GM23338 (cell line): ENCODE measurements around the gene CDC14B. TPM values are rescaled to one million over a fixed set of nuclear protein-coding genes. Genes with fewer than 3 reads are reported as not detected.
A peak's percentile ranks its signal among the peaks of the same experiment; 100 is the strongest.

Experiments used
- ATAC-seq: fragments of 200-7000 bp; cut with Tn5 transposase; 3 replicates; pipeline ENCODE4 v1.9.1; 2020
- DNase-seq: peaks from one replicate; pipeline ENCODE4 v3.0.0-alpha.2; 2015; ENCODE audit warnings: low spot score
- H2AFZ ChIP-seq: fragments of 200-600 bp; sonication (generic); 2 replicates; pipeline ENCODE4 v1.8.0; 2016; ENCODE audit warnings: antibody characterized with exemption, mild to moderate bottlenecking, moderate library complexity
- H3F3A ChIP-seq: fragments of 200-600 bp; sonication (generic); replicated peaks from 2 replicates; pipeline ENCODE4 v1.8.0; 2017; ENCODE audit warnings: antibody characterized with exemption, mixed run types, low read depth
- H3K27ac ChIP-seq: fragments of 200-600 bp; sonication (generic); 2 replicates; pipeline ENCODE4 v1.6.1; 2016; ENCODE audit warnings: low read depth
- H3K27me3 ChIP-seq: fragments of 200-600 bp; sonication (generic); 2 replicates; pipeline ENCODE4 v1.8.0; 2016; ENCODE audit warnings: mild to moderate bottlenecking, mixed run types, moderate library complexity; ENCODE audit not compliant: insufficient read depth
- H3K36me3 ChIP-seq: fragments of 200-600 bp; sonication (generic); 2 replicates; pipeline ENCODE4 v1.8.0; 2016; ENCODE audit warnings: mild to moderate bottlenecking; ENCODE audit not compliant: insufficient read depth
- H3K4me1 ChIP-seq: fragments of 200-600 bp; sonication (generic); 2 replicates; pipeline ENCODE4 v1.8.0; 2016; ENCODE audit warnings: mild to moderate bottlenecking, moderate library complexity; ENCODE audit not compliant: insufficient read depth
- H3K4me2 ChIP-seq: fragments of 200-600 bp; sonication (generic); 2 replicates; pipeline ENCODE4 v1.7.1; 2017; ENCODE audit warnings: mixed run types
- H3K4me3 ChIP-seq: fragments of 200-600 bp; sonication (generic); 2 replicates; pipeline ENCODE4 v1.6.1; 2016; ENCODE audit warnings: mixed run types
- H3K79me2 ChIP-seq: fragments of 200-600 bp; sonication (generic); replicated peaks from 2 replicates; pipeline ENCODE4 v1.8.0; 2017; ENCODE audit warnings: mild to moderate bottlenecking; ENCODE audit not compliant: insufficient read depth
- H3K9me2 ChIP-seq: fragments of 200-600 bp; sonication (generic); 2 replicates; pipeline ENCODE4 v1.8.0; 2017; ENCODE audit not compliant: insufficient read depth
- H4K20me1 ChIP-seq: fragments of 200-600 bp; sonication (generic); replicated peaks from 2 replicates; pipeline ENCODE4 v1.8.0; 2017; ENCODE audit warnings: mild to moderate bottlenecking; ENCODE audit not compliant: insufficient read depth
- H3K27ac Mint-ChIP-seq: 2 replicates; pipeline ENCODE4 v1.8.0; 2020; ENCODE audit warnings: inconsistent platforms, mild to moderate bottlenecking, moderate library complexity, mixed read lengths
- H3K27me3 Mint-ChIP-seq: 3 replicates; pipeline ENCODE4 v1.8.0; 2022; ENCODE audit warnings: low read depth, mild to moderate bottlenecking, moderate library complexity, mixed read lengths, inconsistent platforms; ENCODE audit not compliant: insufficient read depth, poor library complexity
- H3K36me3 Mint-ChIP-seq: 3 replicates; pipeline ENCODE4 v1.8.0; 2021; ENCODE audit warnings: low read depth, mild to moderate bottlenecking, inconsistent platforms, moderate library complexity, mixed read lengths
- H3K4me1 Mint-ChIP-seq: 3 replicates; pipeline ENCODE4 v1.8.0; 2020; ENCODE audit warnings: mild to moderate bottlenecking, inconsistent platforms, mixed read lengths
- H3K4me3 Mint-ChIP-seq: 3 replicates; pipeline ENCODE4 v1.8.0; 2021; ENCODE audit warnings: moderate library complexity, mild to moderate bottlenecking, inconsistent platforms, mixed read lengths
- H3K9me3 Mint-ChIP-seq: 3 replicates; pipeline ENCODE4 v1.8.0; 2020; ENCODE audit warnings: moderate library complexity, mild to moderate bottlenecking, inconsistent platforms, mixed read lengths
- polyA plus RNA-seq: library from polyadenylated mRNA; unstranded; fragments of >200 nt; fragmentation: Nextera tagmentation; extraction: Ambion mirVana; gene quantifications from 2 replicates; pipeline ENCODE4 v1.2.1, GENCODE V29; 2016
- total RNA-seq: library from RNA; depleted of rRNA; stranded (reverse); fragments of >200 nt; shearing (Covaris generic); gene quantifications from 2 replicates; pipeline ENCODE4 v1.2.3, GENCODE V29; 2014
- TF ChIP-seq, protein P1 (sequence below): IDR thresholded peaks from one replicate; pipeline ENCODE4 v1.6.1; 2018; ENCODE audit warnings: antibody characterized with exemption; ENCODE audit not compliant: unreplicated experiment
- TF ChIP-seq, protein P2 (sequence below), 2 experiments: fragments of 200-600 bp in 1 of 2; sonication (generic) in 1 of 2; conservative IDR thresholded peaks; 2 replicates each; pipeline versions ENCODE4 v1.5.1 to v1.6.1; 2016 to 2017; ENCODE audit warnings: antibody characterized with exemption in 2 of 2, low read depth in 2 of 2, mild to moderate bottlenecking in 2 of 2, moderate library complexity in 1 of 2
- TF ChIP-seq, protein P3 (sequence below): fragments of 250-450 bp; sonication (Bioruptor Pico); IDR thresholded peaks from 2 replicates; pipeline ENCODE4 v1.5.0; 2020; ENCODE audit warnings: mild to moderate bottlenecking, moderate library complexity

Gene CDC14B
- total and polyA plus RNA-seq, 2 experiments from 2014 or later: 12.2 to 52.1 TPM

DNA sequence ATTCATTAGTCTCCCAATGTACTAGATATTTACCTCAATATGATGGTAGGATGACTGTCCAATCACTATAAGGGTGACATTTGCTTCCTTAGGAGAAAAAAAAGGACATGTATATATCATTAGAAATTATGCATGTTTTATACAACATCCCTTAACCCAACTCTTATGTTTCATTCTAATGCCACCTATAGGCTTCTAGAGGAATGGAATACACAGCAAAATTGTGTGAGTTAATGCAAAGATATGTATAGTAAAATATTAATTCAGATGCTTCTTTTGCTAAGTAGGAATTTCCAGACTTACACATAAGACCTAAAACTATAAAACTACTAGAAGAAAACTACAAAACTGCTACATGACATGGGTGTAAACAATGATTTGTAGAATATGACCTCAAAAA, 32.0 kb upstream of the CDC14B start:
- H3K27ac ChIP-seq: no peak overlapping the region
- TF ChIP-seq, protein P1, sequence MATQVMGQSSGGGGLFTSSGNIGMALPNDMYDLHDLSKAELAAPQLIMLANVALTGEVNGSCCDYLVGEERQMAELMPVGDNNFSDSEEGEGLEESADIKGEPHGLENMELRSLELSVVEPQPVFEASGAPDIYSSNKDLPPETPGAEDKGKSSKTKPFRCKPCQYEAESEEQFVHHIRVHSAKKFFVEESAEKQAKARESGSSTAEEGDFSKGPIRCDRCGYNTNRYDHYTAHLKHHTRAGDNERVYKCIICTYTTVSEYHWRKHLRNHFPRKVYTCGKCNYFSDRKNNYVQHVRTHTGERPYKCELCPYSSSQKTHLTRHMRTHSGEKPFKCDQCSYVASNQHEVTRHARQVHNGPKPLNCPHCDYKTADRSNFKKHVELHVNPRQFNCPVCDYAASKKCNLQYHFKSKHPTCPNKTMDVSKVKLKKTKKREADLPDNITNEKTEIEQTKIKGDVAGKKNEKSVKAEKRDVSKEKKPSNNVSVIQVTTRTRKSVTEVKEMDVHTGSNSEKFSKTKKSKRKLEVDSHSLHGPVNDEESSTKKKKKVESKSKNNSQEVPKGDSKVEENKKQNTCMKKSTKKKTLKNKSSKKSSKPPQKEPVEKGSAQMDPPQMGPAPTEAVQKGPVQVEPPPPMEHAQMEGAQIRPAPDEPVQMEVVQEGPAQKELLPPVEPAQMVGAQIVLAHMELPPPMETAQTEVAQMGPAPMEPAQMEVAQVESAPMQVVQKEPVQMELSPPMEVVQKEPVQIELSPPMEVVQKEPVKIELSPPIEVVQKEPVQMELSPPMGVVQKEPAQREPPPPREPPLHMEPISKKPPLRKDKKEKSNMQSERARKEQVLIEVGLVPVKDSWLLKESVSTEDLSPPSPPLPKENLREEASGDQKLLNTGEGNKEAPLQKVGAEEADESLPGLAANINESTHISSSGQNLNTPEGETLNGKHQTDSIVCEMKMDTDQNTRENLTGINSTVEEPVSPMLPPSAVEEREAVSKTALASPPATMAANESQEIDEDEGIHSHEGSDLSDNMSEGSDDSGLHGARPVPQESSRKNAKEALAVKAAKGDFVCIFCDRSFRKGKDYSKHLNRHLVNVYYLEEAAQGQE: no peak
- TF ChIP-seq, protein P2, sequence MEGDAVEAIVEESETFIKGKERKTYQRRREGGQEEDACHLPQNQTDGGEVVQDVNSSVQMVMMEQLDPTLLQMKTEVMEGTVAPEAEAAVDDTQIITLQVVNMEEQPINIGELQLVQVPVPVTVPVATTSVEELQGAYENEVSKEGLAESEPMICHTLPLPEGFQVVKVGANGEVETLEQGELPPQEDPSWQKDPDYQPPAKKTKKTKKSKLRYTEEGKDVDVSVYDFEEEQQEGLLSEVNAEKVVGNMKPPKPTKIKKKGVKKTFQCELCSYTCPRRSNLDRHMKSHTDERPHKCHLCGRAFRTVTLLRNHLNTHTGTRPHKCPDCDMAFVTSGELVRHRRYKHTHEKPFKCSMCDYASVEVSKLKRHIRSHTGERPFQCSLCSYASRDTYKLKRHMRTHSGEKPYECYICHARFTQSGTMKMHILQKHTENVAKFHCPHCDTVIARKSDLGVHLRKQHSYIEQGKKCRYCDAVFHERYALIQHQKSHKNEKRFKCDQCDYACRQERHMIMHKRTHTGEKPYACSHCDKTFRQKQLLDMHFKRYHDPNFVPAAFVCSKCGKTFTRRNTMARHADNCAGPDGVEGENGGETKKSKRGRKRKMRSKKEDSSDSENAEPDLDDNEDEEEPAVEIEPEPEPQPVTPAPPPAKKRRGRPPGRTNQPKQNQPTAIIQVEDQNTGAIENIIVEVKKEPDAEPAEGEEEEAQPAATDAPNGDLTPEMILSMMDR (conservative IDR thresholded peaks at IDR 0.05; ENCODE audit: low read depth in 2 of 2): peak in 1 of 2 experiments; percentile 69; a peak in 3 of 4 replicates
- TF ChIP-seq, protein P3, sequence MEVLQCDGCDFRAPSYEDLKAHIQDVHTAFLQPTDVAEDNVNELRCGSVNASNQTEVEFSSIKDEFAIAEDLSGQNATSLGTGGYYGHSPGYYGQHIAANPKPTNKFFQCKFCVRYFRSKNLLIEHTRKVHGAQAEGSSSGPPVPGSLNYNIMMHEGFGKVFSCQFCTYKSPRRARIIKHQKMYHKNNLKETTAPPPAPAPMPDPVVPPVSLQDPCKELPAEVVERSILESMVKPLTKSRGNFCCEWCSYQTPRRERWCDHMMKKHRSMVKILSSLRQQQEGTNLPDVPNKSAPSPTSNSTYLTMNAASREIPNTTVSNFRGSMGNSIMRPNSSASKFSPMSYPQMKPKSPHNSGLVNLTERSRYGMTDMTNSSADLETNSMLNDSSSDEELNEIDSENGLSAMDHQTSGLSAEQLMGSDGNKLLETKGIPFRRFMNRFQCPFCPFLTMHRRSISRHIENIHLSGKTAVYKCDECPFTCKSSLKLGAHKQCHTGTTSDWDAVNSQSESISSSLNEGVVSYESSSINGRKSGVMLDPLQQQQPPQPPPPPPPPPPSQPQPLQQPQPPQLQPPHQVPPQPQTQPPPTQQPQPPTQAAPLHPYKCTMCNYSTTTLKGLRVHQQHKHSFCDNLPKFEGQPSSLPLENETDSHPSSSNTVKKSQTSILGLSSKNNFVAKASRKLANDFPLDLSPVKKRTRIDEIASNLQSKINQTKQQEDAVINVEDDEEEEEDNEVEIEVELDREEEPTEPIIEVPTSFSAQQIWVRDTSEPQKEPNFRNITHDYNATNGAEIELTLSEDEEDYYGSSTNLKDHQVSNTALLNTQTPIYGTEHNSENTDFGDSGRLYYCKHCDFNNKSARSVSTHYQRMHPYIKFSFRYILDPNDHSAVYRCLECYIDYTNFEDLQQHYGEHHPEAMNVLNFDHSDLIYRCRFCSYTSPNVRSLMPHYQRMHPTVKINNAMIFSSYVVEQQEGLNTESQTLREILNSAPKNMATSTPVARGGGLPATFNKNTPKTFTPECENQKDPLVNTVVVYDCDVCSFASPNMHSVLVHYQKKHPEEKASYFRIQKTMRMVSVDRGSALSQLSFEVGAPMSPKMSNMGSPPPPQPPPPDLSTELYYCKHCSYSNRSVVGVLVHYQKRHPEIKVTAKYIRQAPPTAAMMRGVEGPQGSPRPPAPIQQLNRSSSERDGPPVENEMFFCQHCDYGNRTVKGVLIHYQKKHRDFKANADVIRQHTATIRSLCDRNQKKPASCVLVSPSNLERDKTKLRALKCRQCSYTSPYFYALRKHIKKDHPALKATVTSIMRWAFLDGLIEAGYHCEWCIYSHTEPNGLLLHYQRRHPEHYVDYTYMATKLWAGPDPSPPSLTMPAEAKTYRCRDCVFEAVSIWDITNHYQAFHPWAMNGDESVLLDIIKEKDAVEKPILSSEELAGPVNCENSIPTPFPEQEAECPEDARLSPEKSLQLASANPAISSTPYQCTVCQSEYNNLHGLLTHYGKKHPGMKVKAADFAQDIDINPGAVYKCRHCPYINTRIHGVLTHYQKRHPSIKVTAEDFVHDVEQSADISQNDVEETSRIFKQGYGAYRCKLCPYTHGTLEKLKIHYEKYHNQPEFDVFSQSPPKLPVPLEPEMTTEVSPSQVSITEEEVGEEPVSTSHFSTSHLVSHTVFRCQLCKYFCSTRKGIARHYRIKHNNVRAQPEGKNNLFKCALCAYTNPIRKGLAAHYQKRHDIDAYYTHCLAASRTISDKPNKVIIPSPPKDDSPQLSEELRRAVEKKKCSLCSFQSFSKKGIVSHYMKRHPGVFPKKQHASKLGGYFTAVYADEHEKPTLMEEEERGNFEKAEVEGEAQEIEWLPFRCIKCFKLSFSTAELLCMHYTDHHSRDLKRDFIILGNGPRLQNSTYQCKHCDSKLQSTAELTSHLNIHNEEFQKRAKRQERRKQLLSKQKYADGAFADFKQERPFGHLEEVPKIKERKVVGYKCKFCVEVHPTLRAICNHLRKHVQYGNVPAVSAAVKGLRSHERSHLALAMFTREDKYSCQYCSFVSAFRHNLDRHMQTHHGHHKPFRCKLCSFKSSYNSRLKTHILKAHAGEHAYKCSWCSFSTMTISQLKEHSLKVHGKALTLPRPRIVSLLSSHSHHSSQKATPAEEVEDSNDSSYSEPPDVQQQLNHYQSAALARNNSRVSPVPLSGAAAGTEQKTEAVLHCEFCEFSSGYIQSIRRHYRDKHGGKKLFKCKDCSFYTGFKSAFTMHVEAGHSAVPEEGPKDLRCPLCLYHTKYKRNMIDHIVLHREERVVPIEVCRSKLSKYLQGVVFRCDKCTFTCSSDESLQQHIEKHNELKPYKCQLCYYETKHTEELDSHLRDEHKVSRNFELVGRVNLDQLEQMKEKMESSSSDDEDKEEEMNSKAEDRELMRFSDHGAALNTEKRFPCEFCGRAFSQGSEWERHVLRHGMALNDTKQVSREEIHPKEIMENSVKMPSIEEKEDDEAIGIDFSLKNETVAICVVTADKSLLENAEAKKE (CRISPR knock-in tag): no peak
- no peaks in the 10 kb centered on the region for H3K9me2 ChIP-seq
- no peaks in the 10 kb centered on the region for H3K36me3 ChIP-seq
- no peaks in the 10 kb centered on the region; the same call in none of the 2 replicates for H3K27me3 ChIP-seq
- Mint-ChIP-seq H3K4me3 (no peak overlapping the region), H3K4me1 (peaks cover 5% of the 10 kb centered on the region; the same call in 2 of the 3 replicates), H3K27ac (no peak overlapping the region), H3K36me3 (no peaks in the 10 kb centered on the region; the same call in 1 of the 3 replicates), H3K9me3 (no peaks in the 10 kb centered on the region; the same call in 2 of the 3 replicates), H3K27me3 (peaks cover 7% of the 10 kb centered on the region)
- H2AFZ ChIP-seq: no peak overlapping the region
- H3F3A ChIP-seq: peaks cover 4% of the 10 kb centered on the region; the same call in 1 of the 2 replicates
- no peaks in the 10 kb centered on the region for H4K20me1 ChIP-seq
- H3K79me2 ChIP-seq: no peaks in the 10 kb centered on the region
- ATAC-seq (no peak), DNase-seq (peak; percentile 12)
- H3K4me1 ChIP-seq: peaks cover 5% of the 10 kb centered on the region; the same call in 1 of the 2 replicates
- no peak overlapping the region for H3K4me2 ChIP-seq
- no peak overlapping the region for H3K4me3 ChIP-seq
